ENCODE data around the gene MAPKAPK5.
A peak's percentile ranks its signal among the peaks of the same experiment; 100 is the strongest.
"Not testable (repeated sequence)": the region's sequence is repeated elsewhere in the genome, so short reads cannot be mapped to it uniquely, and the experiment has no call there.

Gene MAPKAPK5

DNA sequence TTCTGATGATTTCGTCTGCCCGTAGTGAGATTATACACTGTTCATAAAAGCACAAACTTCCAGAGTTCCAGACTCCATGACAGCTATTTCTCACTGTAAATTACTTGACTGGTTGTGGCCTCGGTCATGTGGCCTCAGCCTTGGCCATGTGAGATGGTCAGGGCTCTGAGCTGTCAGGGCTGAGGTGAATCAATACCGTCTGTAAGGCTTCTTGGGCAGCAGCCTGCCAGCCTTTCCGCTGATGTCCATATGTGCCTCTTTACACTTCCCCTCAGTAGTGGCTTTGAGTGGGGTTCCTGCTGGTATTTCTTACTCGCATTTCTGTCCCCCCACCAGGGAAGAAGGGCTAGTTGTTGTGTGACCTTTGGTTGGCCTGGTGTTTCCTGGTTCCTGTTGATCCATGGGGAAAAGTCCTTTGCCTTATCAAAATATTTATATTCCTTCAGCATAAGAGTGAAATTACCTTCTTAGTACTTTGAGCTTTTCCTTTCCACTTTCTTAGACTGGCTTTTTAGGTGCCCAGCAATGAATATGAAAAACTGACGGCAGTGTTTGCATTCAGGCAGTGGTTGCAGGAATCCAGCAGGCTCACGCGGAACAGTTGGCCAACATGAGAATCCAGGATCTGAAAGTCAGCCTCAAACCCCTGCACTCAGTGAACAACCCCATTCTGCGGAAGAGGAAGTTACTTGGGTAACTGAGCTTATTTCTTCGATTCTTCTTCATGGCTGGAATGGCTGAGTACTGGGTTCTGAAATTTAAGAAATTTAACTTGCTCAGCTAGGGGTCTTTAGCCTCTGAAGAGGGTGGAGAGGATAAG is 46.1 kb downstream of the MAPKAPK5 start:
- DNase-seq, result no peak

DNA sequence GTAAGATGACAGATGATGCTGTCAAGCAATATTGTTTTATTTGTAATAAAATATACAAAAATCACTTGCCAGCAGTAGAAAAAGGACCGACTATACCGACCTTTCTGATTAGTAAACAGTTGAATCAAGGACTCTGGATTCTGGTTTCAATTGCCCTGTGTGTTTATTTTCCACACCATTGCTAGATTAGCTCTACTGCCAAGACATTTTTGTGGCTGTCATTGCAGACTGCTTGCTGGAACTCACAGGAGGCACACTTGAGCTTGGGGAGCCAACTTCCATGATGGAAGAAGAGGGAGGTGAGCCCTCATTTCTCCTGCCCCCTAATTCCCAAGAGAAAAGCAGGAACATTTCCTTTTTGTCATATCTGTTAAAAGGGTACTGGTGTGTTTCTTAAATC is 51.3 kb downstream of the MAPKAPK5 start:
- no peak for DNase-seq

DNA sequence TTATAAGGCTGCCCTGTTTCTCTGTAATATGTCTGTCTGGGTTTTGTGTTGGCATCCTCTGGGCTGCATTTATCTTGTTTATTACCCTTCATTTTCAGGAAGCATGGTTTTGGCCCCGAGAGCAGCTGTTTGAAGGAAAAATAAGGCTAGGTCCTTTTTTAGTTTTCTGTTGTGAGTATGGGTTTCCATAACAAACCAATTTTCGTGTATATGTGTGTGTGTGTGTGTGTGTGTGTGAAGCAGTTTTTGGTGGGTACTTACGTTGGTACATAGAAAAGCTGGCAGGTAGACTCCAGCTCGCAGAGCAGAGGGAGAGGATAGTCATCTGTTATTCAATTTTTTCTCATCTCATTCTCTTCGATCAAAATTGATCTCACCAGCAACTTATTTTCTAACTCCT is 52.5 kb downstream of the MAPKAPK5 start:
- no peak for DNase-seq

DNA sequence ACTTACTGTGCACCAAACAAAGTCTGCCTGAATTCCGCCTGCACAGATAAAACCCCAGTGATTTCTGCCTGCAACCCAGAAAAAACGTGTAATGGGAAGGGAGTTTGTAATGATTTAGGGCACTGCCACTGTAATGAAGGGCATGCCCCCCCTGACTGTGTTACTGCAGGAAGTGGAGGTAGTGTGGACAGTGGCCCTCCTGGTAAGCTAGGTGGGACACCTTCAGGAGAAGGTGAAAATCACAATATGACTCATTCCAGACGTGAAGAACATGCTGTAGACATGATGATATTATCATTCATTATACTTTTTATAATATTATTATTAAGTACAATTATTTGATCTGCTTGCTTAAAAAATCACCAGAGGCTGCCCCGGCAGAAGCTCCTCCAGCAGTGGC is 59.2 kb downstream of the MAPKAPK5 start:
- DNase-seq, result no peak

DNA sequence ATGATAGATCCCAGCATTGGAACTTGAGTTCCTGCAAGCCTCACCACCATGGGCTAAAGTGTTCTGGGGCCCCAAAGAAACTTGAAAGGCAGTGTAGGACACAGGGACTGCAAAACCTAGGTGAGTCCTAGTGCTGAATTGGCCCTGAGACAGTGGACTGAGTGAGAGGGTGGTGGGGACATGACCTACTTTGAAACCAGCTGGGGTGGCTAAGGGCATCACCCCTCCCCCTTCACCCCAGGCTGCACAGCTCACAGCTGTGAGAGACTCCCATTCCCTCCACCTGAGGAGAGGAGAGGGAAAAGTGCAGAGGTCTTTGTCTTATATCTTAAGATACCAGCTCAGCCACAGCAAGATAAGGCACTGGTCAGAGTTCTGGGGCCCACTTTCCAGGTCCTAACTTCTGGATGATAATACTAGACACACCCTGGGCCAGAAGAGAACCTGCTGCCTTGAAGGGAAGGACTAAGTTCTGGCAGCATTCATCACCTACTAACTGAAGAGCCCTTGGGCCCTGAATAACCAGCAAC is 62.5 kb downstream of the MAPKAPK5 start:
- no peak for DNase-seq

DNA sequence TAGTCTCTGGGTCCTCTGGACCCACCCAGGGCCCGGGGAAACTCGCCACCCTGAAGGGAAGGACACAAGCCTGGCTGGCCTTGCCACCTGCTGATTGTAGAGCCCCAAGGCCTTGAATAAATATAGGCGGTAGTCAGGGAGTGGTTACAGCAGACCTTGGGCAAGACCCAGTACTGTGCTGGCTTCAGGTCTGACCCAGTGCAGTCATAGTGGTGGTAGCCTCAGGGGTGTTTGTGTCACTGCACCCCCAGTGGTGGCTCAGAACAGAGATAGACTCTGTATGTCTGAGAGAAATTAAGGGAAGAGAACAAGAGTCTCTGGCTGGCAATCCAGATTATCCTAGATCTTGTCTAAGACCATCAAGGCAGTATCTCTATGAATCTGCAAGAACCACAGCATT is 63.5 kb downstream of the MAPKAPK5 start:
- DNase-seq, result no peak

GRCh38 chr12:111907740-111908139 is 65.7 kb downstream of the MAPKAPK5 start:
- DNase-seq, result no peak

DNA sequence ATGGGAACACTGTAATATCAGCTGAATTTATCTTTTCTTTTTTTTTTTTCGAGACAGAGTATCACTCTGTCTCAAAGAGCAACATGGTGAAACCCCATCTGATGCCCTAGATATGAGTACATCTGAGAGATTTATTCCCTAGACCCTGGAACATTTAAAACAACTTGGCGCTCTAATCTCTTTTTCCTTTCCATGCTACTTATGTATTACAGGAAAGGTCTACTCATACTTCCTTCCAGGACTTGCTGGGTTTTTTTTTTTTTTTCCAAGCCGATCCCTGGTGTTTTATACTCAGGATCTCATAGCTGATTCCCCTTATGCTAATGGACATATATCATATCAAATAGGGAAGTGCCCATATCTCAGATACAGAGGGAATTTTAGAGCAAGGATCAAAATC is 83.1 kb downstream of the MAPKAPK5 start:
- no peak for DNase-seq

DNA sequence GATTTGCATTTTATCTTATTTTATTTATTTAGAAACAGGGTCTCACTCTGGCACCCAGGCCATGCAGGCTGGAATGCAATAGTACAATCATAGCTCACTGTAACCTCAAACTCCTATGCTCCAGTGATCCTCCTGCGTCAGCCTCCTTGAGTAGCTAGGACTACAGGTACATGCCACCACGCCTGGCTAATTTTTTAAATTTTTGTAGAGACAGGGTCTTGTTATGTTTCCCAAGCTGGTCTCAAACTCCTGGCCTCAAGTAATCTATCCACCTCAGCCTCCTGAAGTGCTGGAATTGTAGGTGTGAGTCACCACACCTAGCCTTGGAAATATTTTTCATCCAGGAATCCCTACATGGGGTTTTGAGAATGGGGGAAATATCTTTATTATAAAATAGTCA is 84.6 kb downstream of the MAPKAPK5 start:
- no peak for DNase-seq

GRCh38 chr12:111927346-111927745 is 85.3 kb downstream of the MAPKAPK5 start:
- peak; percentile 19 for DNase-seq

- no peak for DNase-seq
These were observed 90.2 kb downstream of the MAPKAPK5 start for GRCh38 chr12:111932241-111932640.

DNA sequence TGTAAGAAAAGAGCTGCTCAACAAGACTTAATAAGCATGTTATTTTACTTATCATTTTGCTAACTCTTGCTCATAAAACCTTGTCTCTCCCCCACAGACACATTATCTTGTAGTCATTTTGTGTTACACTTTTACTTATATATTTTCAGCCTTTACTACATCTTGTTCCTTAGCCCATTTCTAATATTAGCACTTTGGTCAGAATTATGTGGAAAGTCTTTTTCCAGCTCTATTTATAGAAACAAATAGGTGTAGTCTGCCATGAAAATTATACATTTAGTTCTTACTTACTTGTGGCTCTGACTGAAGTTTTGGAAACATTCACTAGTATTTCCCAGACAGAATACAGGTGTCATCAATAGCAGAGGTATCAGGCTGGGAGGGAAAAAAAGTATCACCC is 94.8 kb downstream of the MAPKAPK5 start:
- no peak for DNase-seq

DNA sequence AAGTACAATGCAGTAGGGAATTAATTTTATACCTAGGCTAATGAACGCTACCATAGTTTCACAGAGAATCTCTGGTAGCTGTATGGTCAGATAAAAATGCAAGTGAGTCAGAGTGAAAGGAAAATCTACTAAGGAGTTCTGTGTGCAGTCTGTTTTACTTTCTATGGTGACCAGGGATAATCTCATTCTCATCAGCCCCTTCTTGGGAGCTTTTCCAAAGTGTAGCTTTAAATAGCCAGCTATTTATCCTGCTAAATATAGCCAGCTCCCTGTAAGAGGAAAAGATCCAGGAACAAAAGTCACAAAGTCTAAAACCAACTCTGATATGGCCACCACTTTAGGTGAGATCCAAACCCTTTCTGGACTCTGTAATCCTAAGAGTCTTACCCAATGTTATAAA is 95.4 kb downstream of the MAPKAPK5 start:
- no peak for DNase-seq

- DNase-seq, result peak; percentile 74
These were observed 100.5 kb downstream of the MAPKAPK5 start for GRCh38 chr12:111942557-111942956.

- no peak for DNase-seq
These were observed 101.9 kb downstream of the MAPKAPK5 start for GRCh38 chr12:111943929-111944328.

DNA sequence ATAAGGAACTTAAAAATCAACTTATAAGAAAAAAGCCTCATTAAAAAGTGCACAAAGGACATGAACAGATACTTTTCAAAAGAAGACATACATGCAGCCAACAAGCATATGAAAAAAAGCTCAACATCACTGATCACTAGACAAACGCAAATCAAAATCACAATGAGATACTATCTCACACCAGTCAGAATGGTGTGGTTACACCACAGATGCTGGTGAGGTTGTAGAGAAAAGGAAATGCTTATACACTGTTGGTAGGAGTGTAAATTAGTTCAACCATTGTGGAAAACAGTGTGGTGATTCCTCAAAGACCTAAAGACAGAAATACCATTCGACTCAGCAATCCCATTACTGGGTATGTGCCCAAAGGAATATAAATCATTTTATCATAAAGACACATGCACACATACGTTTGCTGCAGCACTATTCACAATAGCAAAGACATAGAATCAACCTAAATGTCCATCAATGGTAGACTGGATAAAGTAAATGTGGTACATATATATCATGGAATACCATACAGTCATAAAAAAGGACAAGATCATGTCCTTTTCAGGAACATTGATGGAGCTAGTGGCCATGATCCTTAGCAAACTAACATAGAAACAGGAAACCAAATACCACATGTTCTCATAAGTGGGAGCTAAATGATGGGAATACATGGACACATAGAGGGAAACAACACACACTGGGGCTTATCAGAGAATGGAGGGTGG is 109.1 kb downstream of the MAPKAPK5 start:
- not testable (repeated sequence) for DNase-seq
